MM.1S (cell line): Measurements from ENCODE around the gene SC5D.

Experiments used
- CTCF ChIP-seq: fragments of 300-600 bp; sonication (generic); IDR thresholded peaks from 2 replicates; pipeline ENCODE4 v1.5.1; 2016; ENCODE audit warnings: antibody characterized with exemption, low read length, mixed read lengths
- EZH2 ChIP-seq: fragments of 300-600 bp; sonication (generic); optimal IDR thresholded peaks from 2 replicates; pipeline ENCODE3; 2017; ENCODE audit warnings: low read depth, mild to moderate bottlenecking, antibody characterized with exemption, low read length, mixed read lengths

- TF ChIP-seq CTCF: no peak
- TF ChIP-seq EZH2: no peak
Observed at GRCh38 chr11:121344824-121345223, 52.3 kb downstream of the SC5D start.
